Activated T-helper 9 cell treated with anti-CD3 and anti-CD28 coated beads, Interleukin-2, amount 50 U/mL, for 16 hours (primary cell): Measurements from ENCODE around the gene IL1RL1.
"Not testable (repeated sequence)": the region's sequence is repeated elsewhere in the genome, so short reads cannot be mapped to it uniquely, and the experiment has no call there.

Experiments
- DNase-seq: peaks from one replicate; pipeline ENCODE4 v3.0.0-alpha.2; 2020; ENCODE audit warnings: low read depth

Gene IL1RL1

DNA sequence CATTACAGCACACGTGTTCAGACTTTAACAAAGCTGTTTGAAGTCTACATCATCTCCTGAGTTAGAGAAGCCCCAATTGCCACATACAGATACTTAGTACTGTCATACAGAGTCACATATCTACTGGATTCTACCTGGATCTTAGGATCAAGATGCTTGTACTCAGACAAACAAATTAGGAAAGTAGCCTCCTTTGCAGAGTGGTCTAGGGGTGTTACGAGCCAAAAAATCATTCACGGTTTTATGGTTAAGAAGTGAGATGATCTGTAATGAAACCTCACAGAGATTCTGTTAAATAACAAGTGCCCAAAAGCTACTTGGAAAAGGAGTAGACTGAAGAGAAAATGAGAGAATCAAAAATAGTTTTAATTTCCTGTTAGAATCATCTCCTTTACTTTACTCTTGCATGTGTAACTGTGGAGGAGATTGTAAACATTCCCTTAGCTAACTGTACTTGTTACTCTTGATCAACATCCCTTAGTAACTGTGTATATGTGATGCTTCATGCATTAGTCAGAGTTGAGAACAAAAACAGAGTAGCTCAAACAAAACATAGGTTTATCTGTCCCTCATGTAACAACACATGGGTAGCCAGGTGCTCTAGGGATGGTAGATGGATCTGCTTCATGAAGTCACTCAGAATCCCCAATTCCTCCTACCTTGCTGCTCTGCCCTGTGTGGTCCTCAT lies 16.4 kb upstream of the IL1RL1 start:
- DNase-seq = no peak

DNA sequence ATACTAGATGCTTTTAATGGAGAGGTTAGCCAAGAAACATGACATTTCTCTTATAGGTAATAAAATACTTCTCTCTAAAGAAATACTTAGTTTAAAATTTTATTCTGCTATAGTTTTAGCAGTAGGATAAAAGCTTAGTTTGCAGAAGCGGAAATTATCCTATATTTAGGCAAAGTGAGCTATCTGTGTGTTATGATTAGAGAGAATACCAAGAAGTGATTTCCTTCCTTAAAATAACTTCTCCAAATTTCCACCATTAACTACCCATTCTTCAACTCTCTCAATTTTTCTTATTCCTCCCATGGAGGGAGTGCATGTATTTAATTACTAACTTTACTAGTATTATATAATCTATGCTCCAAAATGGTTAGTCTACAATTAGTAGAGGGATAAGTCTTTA lies 15.8 kb upstream of the IL1RL1 start:
- DNase-seq = no peak

DNA sequence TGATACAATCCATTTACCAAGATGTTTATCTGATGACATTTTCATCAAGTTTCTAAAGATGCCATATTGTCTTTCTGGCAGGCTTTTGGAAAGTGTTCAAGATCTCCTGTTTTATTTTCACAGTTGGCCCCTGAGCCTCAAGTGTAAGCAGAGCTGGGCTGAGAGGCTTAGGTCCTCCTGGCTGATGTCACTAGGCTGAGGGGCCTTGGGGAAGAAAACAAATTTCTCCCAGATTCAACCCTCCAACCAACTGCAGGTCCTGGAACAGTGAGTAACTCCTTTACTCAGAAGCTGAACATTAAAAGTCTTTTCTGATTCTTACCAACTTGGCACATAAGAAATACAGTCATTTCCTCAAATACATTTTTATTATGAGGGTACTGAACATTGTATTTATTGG lies 14.9 kb upstream of the IL1RL1 start:
- no peak for DNase-seq

- no peak for DNase-seq
Measured at GRCh38 chr2:102297891-102298290, 13.5 kb upstream of the IL1RL1 start.

GRCh38 chr2:102301867-102302362 lies 9.4 kb upstream of the IL1RL1 start:
- DNase-seq = no peak

GRCh38 chr2:102302458-102302857 lies 8.9 kb upstream of the IL1RL1 start:
- no peak for DNase-seq

- no peak for DNase-seq
Measured at GRCh38 chr2:102303589-102303988, 7.8 kb upstream of the IL1RL1 start.

DNA sequence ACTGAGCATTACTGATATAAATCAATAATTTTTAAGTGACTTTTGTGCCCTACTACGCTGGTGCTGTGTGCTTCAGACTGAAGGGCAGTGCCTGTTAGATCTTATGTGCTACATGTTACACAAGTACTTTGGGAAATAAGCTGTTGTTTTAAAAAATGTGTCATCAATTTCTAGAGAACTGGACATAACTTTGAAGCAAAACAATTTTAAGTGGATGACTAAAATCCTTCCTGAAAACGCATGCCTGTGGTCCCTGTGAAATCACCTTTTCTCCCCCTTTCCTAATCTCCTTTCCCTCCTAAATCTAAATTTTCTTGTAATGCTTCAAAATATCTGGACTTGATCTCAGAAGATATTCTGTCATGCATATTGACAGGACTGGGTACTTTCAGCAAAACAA lies 7.1 kb upstream of the IL1RL1 start:
- DNase-seq = no peak

DNA sequence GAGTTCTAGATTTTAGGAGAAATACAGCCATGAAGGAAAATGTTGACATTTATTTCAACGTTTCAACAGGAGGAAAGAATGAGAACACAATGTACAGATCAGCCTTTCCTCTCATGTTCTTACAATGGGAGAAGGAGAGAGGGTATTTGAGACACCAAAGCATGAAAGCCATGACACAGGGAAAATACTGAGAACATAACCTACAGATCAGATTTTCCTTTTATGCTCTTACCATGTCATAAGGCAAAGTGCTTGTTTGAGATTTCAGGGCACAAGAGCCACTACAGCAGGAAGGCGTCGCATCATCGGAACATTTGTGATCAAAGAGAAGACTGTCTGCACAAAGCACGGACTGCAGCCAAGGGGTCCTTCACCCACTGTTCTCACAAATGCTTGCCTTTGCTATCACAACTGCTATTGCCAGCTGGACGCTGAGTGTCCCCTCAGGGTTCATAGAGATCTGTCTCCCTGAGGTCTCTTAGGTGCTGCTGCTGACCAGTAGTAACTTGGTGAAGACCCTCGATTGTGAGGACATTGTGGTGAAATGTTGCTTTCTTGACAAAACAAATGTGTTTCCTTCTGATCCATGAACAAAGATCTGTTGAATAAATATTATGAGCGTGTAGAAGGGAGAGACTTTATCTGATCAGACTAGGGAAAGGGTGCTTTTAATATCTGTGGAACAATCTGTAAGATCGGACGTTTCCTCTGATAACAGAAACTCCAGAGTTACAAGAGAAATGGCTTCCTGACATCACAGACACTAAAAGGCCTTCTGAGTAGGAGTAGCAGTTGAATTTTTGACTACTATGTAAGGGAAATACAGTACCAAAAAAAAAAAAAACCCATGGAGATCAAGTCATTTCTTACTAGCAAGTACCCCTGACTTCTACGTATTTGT lies 6.4 kb upstream of the IL1RL1 start:
- no peak for DNase-seq

DNA sequence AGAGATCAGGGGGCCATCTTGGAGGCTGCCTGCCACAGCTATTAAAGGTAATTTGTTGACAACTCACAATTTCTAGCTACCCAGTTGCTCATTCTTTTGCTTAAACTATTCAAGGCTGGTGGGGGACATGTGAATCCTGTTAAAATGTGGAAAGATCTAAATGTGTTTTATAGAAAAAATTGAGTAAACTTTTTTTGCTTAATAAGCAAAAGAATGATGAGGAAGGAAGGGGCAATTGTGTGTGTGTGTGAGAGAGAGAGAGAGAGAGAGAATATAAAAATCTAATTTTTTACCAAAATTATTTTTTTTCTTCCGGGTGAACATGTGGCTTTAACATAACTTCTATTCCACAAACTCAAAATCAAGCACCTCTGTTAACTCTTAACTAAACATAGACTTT lies 5.2 kb upstream of the IL1RL1 start:
- DNase-seq = no peak

GRCh38 chr2:102313025-102313424 lies 1.7 kb downstream of the IL1RL1 start:
- no peak for DNase-seq

- no peak for DNase-seq
Measured at GRCh38 chr2:102313471-102313870, 2.1 kb downstream of the IL1RL1 start.

DNA sequence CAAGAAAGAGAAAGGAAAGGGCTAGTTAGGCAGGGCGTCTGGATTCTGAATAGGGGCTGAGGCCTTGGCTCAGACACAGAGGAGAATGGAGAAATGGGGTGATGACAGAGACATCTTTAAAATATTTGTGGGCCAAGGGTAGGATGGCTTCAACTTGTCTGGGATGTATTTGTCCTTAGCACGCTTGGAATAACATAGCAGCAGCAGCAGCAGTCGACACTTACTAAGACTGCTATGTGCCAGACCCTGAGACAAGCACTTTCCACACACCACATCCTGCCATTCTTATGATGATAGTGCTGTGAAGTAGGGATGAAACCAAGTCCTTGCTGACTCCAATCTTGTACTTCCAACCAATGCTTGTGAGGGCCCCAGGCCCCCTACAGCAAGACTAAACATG lies 2.6 kb downstream of the IL1RL1 start:
- no peak for DNase-seq

DNA sequence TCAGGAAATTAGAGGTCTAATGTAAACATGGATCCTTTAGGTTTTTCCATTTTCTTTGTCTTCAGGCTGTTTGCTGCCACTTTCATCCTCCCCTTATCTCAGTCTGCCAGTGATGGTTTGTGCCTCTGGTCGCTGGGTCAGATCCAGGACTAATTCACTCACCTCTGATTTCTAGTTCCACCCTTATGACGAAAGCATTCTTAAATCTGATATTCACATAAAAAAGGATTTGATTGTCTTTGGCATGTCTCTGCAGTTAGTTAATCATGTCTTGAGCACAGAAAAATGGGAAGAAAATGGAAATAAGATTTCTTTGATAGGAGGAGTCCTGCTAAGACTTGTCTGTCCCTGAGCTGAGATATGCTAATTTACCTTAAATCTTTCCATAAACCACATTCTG lies 4.6 kb downstream of the IL1RL1 start:
- no peak for DNase-seq

DNA sequence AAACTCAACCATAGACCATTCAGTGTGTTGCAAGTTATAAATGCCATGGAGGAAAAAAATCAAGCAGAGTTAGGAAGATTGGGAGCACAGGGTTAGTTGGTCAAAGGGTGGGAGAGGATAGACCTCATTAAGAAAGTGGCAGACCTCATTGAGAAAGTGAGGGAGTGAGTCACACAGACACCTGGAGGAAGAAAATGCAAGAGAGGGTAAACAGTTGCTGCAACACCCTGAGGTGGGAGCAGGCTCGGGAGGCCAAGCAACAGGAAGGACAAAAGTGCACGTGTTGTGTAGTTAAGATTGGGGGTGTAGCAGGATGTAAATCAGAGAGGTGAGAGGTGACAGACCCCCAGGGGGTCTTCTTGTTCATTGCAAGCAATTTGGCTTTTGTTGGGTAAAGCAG lies 6.4 kb downstream of the IL1RL1 start:
- DNase-seq = no peak

DNA sequence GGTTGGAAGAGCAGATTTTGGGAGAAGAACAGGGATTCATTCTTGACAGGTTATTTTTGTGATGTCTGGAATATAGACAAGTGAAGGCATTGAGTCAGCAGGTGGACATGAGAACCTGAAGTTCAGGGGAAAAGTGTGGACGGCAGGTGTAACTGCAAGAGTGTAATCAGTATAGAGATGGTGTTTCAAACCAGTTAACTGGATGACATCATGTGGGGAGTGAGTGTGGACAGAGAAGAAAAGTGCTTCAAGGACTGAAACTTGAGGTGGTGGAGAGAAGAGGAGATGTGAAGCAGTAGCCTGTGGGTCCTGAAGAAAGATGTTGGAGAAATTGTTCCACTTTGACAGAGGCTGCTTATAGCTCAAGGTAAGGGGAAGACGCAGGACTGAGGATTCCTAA lies 7.1 kb downstream of the IL1RL1 start:
- DNase-seq = no peak

DNA sequence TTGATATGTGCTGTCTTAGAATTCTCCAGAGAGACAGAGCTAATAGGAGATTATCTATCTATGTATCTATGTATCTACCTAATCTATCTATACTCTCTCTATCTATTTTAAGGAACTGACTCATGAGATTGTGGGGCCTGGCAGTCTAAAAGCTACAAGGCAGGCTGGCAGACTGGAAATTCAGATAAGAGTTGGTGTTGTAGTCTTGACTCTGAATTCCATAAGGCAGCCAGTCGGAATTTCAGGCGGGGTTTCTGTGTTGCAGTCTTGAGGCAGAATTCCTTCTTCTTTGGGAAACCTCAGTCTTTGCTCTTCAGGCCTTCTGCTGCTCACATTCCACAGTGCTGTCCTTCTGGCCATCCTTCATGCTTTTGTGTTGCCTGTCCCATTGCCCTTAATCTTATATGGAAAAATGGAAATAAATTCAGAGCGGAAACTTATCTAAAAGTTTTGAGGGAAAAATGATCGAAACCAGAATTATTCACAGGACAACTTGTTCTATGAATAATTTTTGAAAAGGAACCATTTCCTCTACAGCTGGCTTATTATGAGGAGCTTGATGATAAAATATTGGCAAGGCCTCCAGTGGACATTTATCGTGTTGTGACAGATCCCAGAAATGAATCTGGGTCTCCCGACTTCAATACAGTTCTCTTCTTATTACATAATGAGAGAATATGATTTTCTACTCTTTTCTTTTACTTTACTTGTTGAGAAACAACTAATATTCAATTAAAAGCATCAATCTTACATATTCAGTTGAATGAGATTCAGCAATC lies 10.8 kb downstream of the IL1RL1 start:
- DNase-seq = no peak

- not testable (repeated sequence) for DNase-seq
Measured at GRCh38 chr2:102324914-102325313, 13.6 kb downstream of the IL1RL1 start.

- no peak for DNase-seq
Measured at GRCh38 chr2:102331311-102331980, 20.1 kb downstream of the IL1RL1 start.

- no peak for DNase-seq
Measured at GRCh38 chr2:102334486-102334885, 23.1 kb downstream of the IL1RL1 start.

GRCh38 chr2:102335871-102336366 lies 24.6 kb downstream of the IL1RL1 start:
- DNase-seq = no peak

GRCh38 chr2:102336502-102336945 lies 25.2 kb downstream of the IL1RL1 start:
- no peak for DNase-seq
